Endothelial cell of umbilical vein (primary cell): Measurements from ENCODE around the gene KCNJ6. TPM values are rescaled to one million over a fixed set of nuclear protein-coding genes. Genes with fewer than 3 reads are reported as not detected.

Experiments
- BruUV-seq: library from RNA; stranded (reverse); fragments of 400-500 nt; replicated peaks from 2 replicates; lab custom pipeline; 2021; lab: Mats Ljungman, UMichigan
- CTCF ChIA-PET: fragments of 300-600, 350-600 bp; sonication (Branson Sonifier 250); formaldehyde crosslinking; loops from one replicate; lab custom pipeline; 2021; ENCODE audit warnings: antibody characterized with exemption, inconsistent platforms; lab: Charles Lee
- POLR2A ChIA-PET: fragments of 300-600, 350-600 bp; sonication (Branson Sonifier 250); formaldehyde crosslinking; loops from one replicate; lab custom pipeline; 2021; ENCODE audit warnings: antibody characterized with exemption, inconsistent platforms; lab: Charles Lee
- DNase-seq: peaks from one replicate; pipeline ENCODE4 v3.0.0-alpha.2; 2011; ENCODE audit warnings: low read depth, low spot score
- FAIRE-seq: peaks from 2 replicates; lab custom pipeline; 2011; peaks lifted over from hg19 to GRCh38; lab: Jason Lieb, UNC
- H2AFZ ChIP-seq: 2 replicates; pipeline ENCODE4 v1.6.0; 2012; ENCODE audit warnings: low read depth, low read length, control low read depth, inconsistent platforms
- H3K27ac ChIP-seq: 2 replicates; pipeline ENCODE4 v1.5.1; 2011; ENCODE audit warnings: low read depth, mild to moderate bottlenecking, control low read depth, low read length, moderate library complexity; ENCODE audit not compliant: insufficient read depth
- H3K27me3 ChIP-seq, 2 experiments: 2 replicates each; pipeline versions ENCODE4 v1.6.0 to v1.6.1; 2011; ENCODE audit warnings: low read length in 2 of 2, mixed read lengths in 1 of 2; ENCODE audit not compliant: control insufficient read depth in 2 of 2, insufficient read depth in 2 of 2
- H3K36me3 ChIP-seq, 2 experiments: 2 replicates in 1 of 2; 3 replicates in 1 of 2; pipeline ENCODE4 v1.5.1; 2011; ENCODE audit warnings: low read length in 2 of 2, mild to moderate bottlenecking in 1 of 2, moderate library complexity in 1 of 2; ENCODE audit not compliant: control insufficient read depth in 2 of 2, insufficient read depth in 2 of 2; ENCODE audit errors: extremely low read depth in 1 of 2
- H3K4me1 ChIP-seq: 3 replicates; pipeline ENCODE4 v1.5.1; 2011; ENCODE audit warnings: mild to moderate bottlenecking, low read length; ENCODE audit not compliant: control insufficient read depth, insufficient read depth; ENCODE audit errors: extremely low read depth
- H3K4me2 ChIP-seq: 2 replicates; pipeline ENCODE4 v1.6.1; 2011; ENCODE audit warnings: low read length, control low read depth, mixed read lengths; ENCODE audit not compliant: insufficient read depth
- H3K4me3 ChIP-seq, 3 experiments: fragments of 200-600 bp in 1 of 3; sonication (generic), shearing (Covaris generic) in 1 of 3; replicated peaks in 1 of 3; 2 replicates each; pipeline ENCODE4 v1.5.1; 2011 to 2016; ENCODE audit warnings: control low read depth in 3 of 3, low read length in 3 of 3, mild to moderate bottlenecking in 2 of 3, inconsistent platforms in 1 of 3, low read depth in 1 of 3, moderate library complexity in 1 of 3; ENCODE audit not compliant: insufficient read depth in 1 of 3
- H3K79me2 ChIP-seq: 2 replicates; pipeline ENCODE4 v1.6.0; 2012; ENCODE audit warnings: low read length, inconsistent platforms; ENCODE audit not compliant: control insufficient read depth, insufficient read depth
- H3K9ac ChIP-seq: replicated peaks from 2 replicates; pipeline ENCODE3; 2011; ENCODE audit warnings: low read length, control low read depth; ENCODE audit not compliant: insufficient read depth; ENCODE audit errors: extremely low read depth
- H3K9me1 ChIP-seq: replicated peaks from 3 replicates; pipeline ENCODE4 v1.6.0; 2011; ENCODE audit warnings: mild to moderate bottlenecking, low read length; ENCODE audit not compliant: control insufficient read depth, insufficient read depth; ENCODE audit errors: extremely low read depth
- H3K9me3 ChIP-seq: replicated peaks from 2 replicates; pipeline ENCODE4 v1.5.1; 2012; ENCODE audit warnings: low read length, inconsistent platforms; ENCODE audit not compliant: control insufficient read depth, insufficient read depth
- H4K20me1 ChIP-seq: replicated peaks from 2 replicates; pipeline ENCODE3; 2011; ENCODE audit warnings: mild to moderate bottlenecking, low read length; ENCODE audit not compliant: control insufficient read depth, insufficient read depth; ENCODE audit errors: extremely low read depth
- EZH2 ChIP-seq: IDR thresholded peaks from 2 replicates; pipeline ENCODE4 v1.6.1; 2012; ENCODE audit warnings: borderline replicate concordance, low read depth, mild to moderate bottlenecking, moderate library complexity, low read length, inconsistent platforms; ENCODE audit not compliant: severe bottlenecking
- FOS ChIP-seq: IDR thresholded peaks from 2 replicates; pipeline ENCODE4 v1.6.1; 2011; ENCODE audit warnings: mild to moderate bottlenecking, low read length, moderate library complexity, borderline replicate concordance; ENCODE audit not compliant: insufficient read depth
- GATA2 ChIP-seq: IDR thresholded peaks from 2 replicates; pipeline ENCODE4 v1.7.0; 2011; ENCODE audit warnings: low read depth, mild to moderate bottlenecking, moderate library complexity, mixed read lengths, low read length; ENCODE audit not compliant: insufficient read length, insufficient read depth
- JUN ChIP-seq: IDR thresholded peaks from 2 replicates; pipeline ENCODE4 v1.6.1; 2011; ENCODE audit warnings: borderline replicate concordance, low read depth; ENCODE audit not compliant: insufficient read length, insufficient read depth
- MYC ChIP-seq: IDR thresholded peaks from one replicate; pipeline ENCODE4 v1.6.1; 2011; ENCODE audit warnings: mild to moderate bottlenecking, low read depth, low read length
- POLR2A ChIP-seq: IDR thresholded peaks from 2 replicates; pipeline ENCODE4 v1.6.1; 2012; ENCODE audit warnings: low read depth, mild to moderate bottlenecking, control low read depth, low read length
- POLR2AphosphoS5 ChIP-seq: IDR thresholded peaks from 2 replicates; pipeline ENCODE4 v1.6.1; 2012; ENCODE audit warnings: low read depth, mild to moderate bottlenecking, control low read depth, low read length, moderate library complexity; ENCODE audit not compliant: insufficient read depth
- dilution Hi-C: fragments of 300-500 bp; cut with MboI; formaldehyde crosslinking; loops from one replicate; pipeline ENCODE4 v1.15.0; 2019; ENCODE audit warnings: low sequenced_read_pairs; ENCODE audit not compliant: extremely low pct_ligation_motif_present
- intact Hi-C: fragments of 100-400 bp; cut with micrococcal nuclease; formaldehyde crosslinking; loops from one replicate; pipeline ENCODE4 v1.10.0; 2022
- polyA plus RNA-seq, 4 experiments: library from polyadenylated mRNA; depleted of rRNA in 3 of 4; stranded (reverse) in 3 of 4; unstranded in 1 of 4; fragments of >200 nt; gene quantifications; 2 replicates each; pipeline versions ENCODE4 v1.2.1 to v1.2.3, GENCODE V29; 2011 to 2012; ENCODE audit warnings: missing spikeins in 1 of 4
- total RNA-seq: library from RNA; stranded (reverse); gene quantifications from 2 replicates; pipeline ENCODE4 v1.2.3, GENCODE V29; 2021
- TF ChIP-seq, protein P1 (sequence below), 2 donors: IDR thresholded peaks; 1 replicate in 1 of 2; 2 replicates in 1 of 2; pipeline ENCODE4 v1.5.1; 2011; ENCODE audit warnings: low read length in 2 of 2, mild to moderate bottlenecking in 2 of 2, moderate library complexity in 2 of 2, control low read depth in 1 of 2, inconsistent platforms in 1 of 2, low read depth in 1 of 2; ENCODE audit not compliant: insufficient read depth in 1 of 2; ENCODE audit errors: extremely low read depth in 1 of 2
- TF ChIP-seq, protein P2 (sequence below): IDR thresholded peaks from 2 replicates; pipeline ENCODE4 v1.6.1; 2011; ENCODE audit not compliant: insufficient read depth, insufficient read length

Gene KCNJ6
- total and polyA plus RNA-seq, 2 donors (not counting 3 experiments of a cell fraction or from before 2014, with no cell fraction given): not detected

DNA sequence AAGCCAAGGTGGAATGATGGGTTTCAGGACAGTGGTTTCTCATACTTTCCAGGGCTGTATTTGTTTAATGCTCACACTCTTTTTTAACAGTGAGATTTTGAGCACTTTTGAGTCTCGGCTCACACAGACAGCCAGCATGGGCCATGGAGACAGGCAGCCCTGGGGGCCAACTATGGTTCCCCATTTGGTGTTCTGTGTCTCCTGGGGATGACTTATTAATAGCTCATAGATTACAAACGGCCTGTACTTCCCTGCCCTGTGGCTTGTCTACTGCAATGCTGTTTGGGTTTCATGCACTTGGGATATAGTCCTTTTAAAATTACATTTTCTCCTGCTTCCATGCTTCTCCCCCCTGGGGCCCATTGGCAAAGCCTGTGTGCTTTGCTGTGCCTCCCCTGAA lies 178.3 kb downstream of the KCNJ6 start:
- Histone ChIP-seq H3K27me3 (peaks cover 3 to 16% of the 10 kb centered on the region in 2 experiments), H3K9me1 (no peaks in the 10 kb centered on the region), H3K27ac (no peak overlapping the region), H3K4me2 (no peak overlapping the region), H3K79me2 (no peaks in the 10 kb centered on the region), H3K9ac (no peak overlapping the region), H3K36me3 (no peaks in the 10 kb centered on the region), H2AFZ (no peak overlapping the region), H4K20me1 (no peaks in the 10 kb centered on the region), H3K4me3 (no peak overlapping the region), H3K9me3 (no peaks in the 10 kb centered on the region), H3K4me1 (no peaks in the 10 kb centered on the region)
- TF ChIP-seq FOS: no peak
- TF ChIP-seq, protein P1, sequence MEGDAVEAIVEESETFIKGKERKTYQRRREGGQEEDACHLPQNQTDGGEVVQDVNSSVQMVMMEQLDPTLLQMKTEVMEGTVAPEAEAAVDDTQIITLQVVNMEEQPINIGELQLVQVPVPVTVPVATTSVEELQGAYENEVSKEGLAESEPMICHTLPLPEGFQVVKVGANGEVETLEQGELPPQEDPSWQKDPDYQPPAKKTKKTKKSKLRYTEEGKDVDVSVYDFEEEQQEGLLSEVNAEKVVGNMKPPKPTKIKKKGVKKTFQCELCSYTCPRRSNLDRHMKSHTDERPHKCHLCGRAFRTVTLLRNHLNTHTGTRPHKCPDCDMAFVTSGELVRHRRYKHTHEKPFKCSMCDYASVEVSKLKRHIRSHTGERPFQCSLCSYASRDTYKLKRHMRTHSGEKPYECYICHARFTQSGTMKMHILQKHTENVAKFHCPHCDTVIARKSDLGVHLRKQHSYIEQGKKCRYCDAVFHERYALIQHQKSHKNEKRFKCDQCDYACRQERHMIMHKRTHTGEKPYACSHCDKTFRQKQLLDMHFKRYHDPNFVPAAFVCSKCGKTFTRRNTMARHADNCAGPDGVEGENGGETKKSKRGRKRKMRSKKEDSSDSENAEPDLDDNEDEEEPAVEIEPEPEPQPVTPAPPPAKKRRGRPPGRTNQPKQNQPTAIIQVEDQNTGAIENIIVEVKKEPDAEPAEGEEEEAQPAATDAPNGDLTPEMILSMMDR (IDR thresholded peaks at IDR 0.05; ENCODE audit: extremely low read depth in 1 of 2, insufficient read depth in 1 of 2, low read depth in 1 of 2, low read length in 2 of 2): no peak
- no peak for TF ChIP-seq JUN
- TF ChIP-seq POLR2A: no peak
- TF ChIP-seq EZH2: no peak
- TF ChIP-seq GATA2: no peak
- TF ChIP-seq POLR2AphosphoS5: no peak
- no peak for TF ChIP-seq MYC
- TF ChIP-seq, protein P2, sequence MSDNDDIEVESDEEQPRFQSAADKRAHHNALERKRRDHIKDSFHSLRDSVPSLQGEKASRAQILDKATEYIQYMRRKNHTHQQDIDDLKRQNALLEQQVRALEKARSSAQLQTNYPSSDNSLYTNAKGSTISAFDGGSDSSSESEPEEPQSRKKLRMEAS: no peak
- dilution Hi-C loops (no loop called here), intact Hi-C loops (no loop called here)
- DNase-seq: no peak
- no TSS peak for BruUV-seq
- FAIRE-seq: no peak
- ChIA-PET CTCF (no interaction called here), POLR2A (no interaction called here)
